Right cardiac atrium (tissue), 5 donors: Measurements from ENCODE around the gene MT1X. TPM values are rescaled to one million over a fixed set of nuclear protein-coding genes. Genes with fewer than 3 reads are reported as not detected.
"Not testable (repeated sequence)": the region's sequence is repeated elsewhere in the genome, so short reads cannot be mapped to it uniquely, and the experiment has no call there.

Source experiments
- ATAC-seq, 2 donors: fragments of 200-7000 bp; cut with Tn5 transposase; one replicate each; pipeline versions ENCODE4 v1.8.0 to v1.9.1; 2020; ENCODE audit warnings: moderate library complexity in 2 of 2, mild to moderate bottlenecking in 1 of 2
- DNase-seq, 3 donors: peaks; one replicate each; pipeline ENCODE4 v3.0.0-alpha.2; 2020
- H3K27ac ChIP-seq: one replicate; pipeline ENCODE4 v1.5.1; 2013; ENCODE audit warnings: mild to moderate bottlenecking, low read length, control low read depth, moderate library complexity
- H3K27me3 ChIP-seq: one replicate; pipeline ENCODE4 v1.6.1; 2013; ENCODE audit not compliant: control insufficient read depth, insufficient read depth
- H3K4me1 ChIP-seq: one replicate; pipeline ENCODE4 v1.6.1; 2013; ENCODE audit warnings: low read length; ENCODE audit not compliant: control insufficient read depth, insufficient read depth
- H3K4me3 ChIP-seq: one replicate; pipeline ENCODE4 v1.5.1; 2013; ENCODE audit warnings: low read length, control low read depth
- H3K9me3 ChIP-seq: one replicate; pipeline ENCODE4 v1.6.1; 2013; ENCODE audit warnings: low read length; ENCODE audit not compliant: control insufficient read depth
- WGBS: extraction: QIAGEN DNeasy Blood & Tissue Kit; methylation state at CpG from one replicate; pipeline ENCODE4 v1.1.7; 2013; 5-methylcytosine and 5-hydroxymethylcytosine counted together
- intact Hi-C, 4 donors: fragments of 100-400 bp; cut with DNase I; formaldehyde crosslinking; loops; one replicate each; pipeline versions ENCODE4 v1.11.0 to v1.14.0; 2022 to 2023
- polyA plus RNA-seq: library from polyadenylated mRNA; stranded (reverse); fragments of 200-250 nt; gene quantifications from one replicate; pipeline ENCODE4 v1.2.3, GENCODE V29; 2013
- total RNA-seq, 4 donors: library from RNA; stranded (reverse); fragmentation: NEBNext Ultra II Directional; extraction: Animal tissue kit (Norgen Biotek cat#: 25700); gene quantifications; one replicate each; pipeline ENCODE4 v1.2.1, GENCODE V29; 2021
- donor health status: healthy with polysubstance abuse.
- donor health status: DM: no; HTN: yes; CAD: no.
- donor health status: DM: no; HTN: no; CAD: no.
- donor health status: DM: no; HTN: yes; CAD: no; lungs with severe emphysema.
- donor health status: DM: yes; HTN: yes; CAD: no.

The MT1X gene
- total and polyA plus RNA-seq, 5 donors, result 75.7 to 367 (median 219) TPM

- Histone ChIP-seq H3K4me3 (no peak overlapping the region), H3K4me1 (peaks cover 3% of the 10 kb centered on the region), H3K27me3 (no peaks in the 10 kb centered on the region), H3K9me3 (no peaks in the 10 kb centered on the region), H3K27ac (no peak overlapping the region)
- intact Hi-C loops, result no loop called here
- ATAC-seq (no peak), DNase-seq (no peak)
- WGBS, result 57% methylated on average over 2 of the region's 2 CpGs
Measured at GRCh38 chr16:56670620-56670934, 11.7 kb upstream of the MT1X start.

- WGBS, result 53% methylated on average over 2 of the region's 2 CpGs
- H3K27me3 ChIP-seq, DNase-seq, ATAC-seq, H3K4me3 ChIP-seq, H3K9me3 ChIP-seq, H3K27ac ChIP-seq, intact Hi-C loops, H3K4me1 ChIP-seq: not testable (repeated sequence)
Measured at GRCh38 chr16:56671691-56672090, 10.6 kb upstream of the MT1X start.

GRCh38 chr16:56672171-56672570, 10.1 kb upstream of the MT1X start:
- not testable (repeated sequence) for DNase-seq, H3K27ac ChIP-seq

GRCh38 chr16:56672761-56673536, 9.3 kb upstream of the MT1X start:
- 88% methylated on average over 11 of the region's 11 CpGs for WGBS
- H3K27ac ChIP-seq, result no peak overlapping the region
- ATAC-seq (no peak), DNase-seq (no peak)
- intact Hi-C loops, result no loop called here
- H3K27me3 ChIP-seq, result no peaks in the 10 kb centered on the region
- no peaks in the 10 kb centered on the region for H3K9me3 ChIP-seq
- no peak overlapping the region for H3K4me3 ChIP-seq
- peaks cover 3% of the 10 kb centered on the region for H3K4me1 ChIP-seq

More at GRCh38 chr16:56672171-56672570, 10.1 kb upstream of the MT1X start:
- H3K27me3 ChIP-seq, ATAC-seq, H3K4me3 ChIP-seq, intact Hi-C loops, H3K9me3 ChIP-seq, H3K4me1 ChIP-seq: not testable (repeated sequence)
- 68% methylated on average over 3 of the region's 3 CpGs for WGBS

GRCh38 chr16:56673921-56674320, 8.3 kb upstream of the MT1X start:
- H3K9me3 ChIP-seq, result no peaks in the 10 kb centered on the region
- H3K27me3 ChIP-seq, result no peaks in the 10 kb centered on the region
- DNase-seq (no peak), ATAC-seq (peak; percentile 58 to 61)
- peaks cover 3% of the 10 kb centered on the region for H3K4me1 ChIP-seq
- intact Hi-C loops, result loop anchor here in 1 of 4 donors (2.0 kb wide), 1 partner anchor 29 kb away; no protein-coding TSS in a partner anchor
- no peak overlapping the region for H3K27ac ChIP-seq
- H3K4me3 ChIP-seq, result no peak overlapping the region
- WGBS, result 42% methylated on average over 12 of the region's 12 CpGs

- DNase-seq, H3K9me3 ChIP-seq, H3K4me1 ChIP-seq, H3K27ac ChIP-seq, ATAC-seq, H3K27me3 ChIP-seq, H3K4me3 ChIP-seq: not testable (repeated sequence)
- WGBS, result 87% methylated on average over 6 of the region's 6 CpGs
- intact Hi-C loops, result loop anchor here in 1 of 4 donors (2.0 kb wide), 1 partner anchor 28 kb away; no protein-coding TSS in a partner anchor
Measured at GRCh38 chr16:56674570-56674969, 7.7 kb upstream of the MT1X start.

- ATAC-seq, result peak in 1 of 2 donors; percentile 35
Measured at GRCh38 chr16:56675685-56676210, 6.5 kb upstream of the MT1X start.

GRCh38 chr16:56677474-56677873, 4.8 kb upstream of the MT1X start:
- intact Hi-C loops, result no loop called here
- no peak overlapping the region for H3K27ac ChIP-seq
- DNase-seq (no peak), ATAC-seq (no peak)
- 78% methylated on average over 3 of the region's 3 CpGs for WGBS
- no peak overlapping the region for H3K4me3 ChIP-seq
- H3K4me1 ChIP-seq, result no peaks in the 10 kb centered on the region
- no peaks in the 10 kb centered on the region for H3K27me3 ChIP-seq
- no peaks in the 10 kb centered on the region for H3K9me3 ChIP-seq

More at GRCh38 chr16:56675685-56676210, 6.5 kb upstream of the MT1X start:
- H3K9me3 ChIP-seq, result no peaks in the 10 kb centered on the region
- H3K27me3 ChIP-seq, result no peaks in the 10 kb centered on the region
- no peak for DNase-seq
- H3K4me1 ChIP-seq, result no peaks in the 10 kb centered on the region
- H3K4me3 ChIP-seq, result peak overlapping the region; percentile 14
- intact Hi-C loops, result loop anchor here in 1 of 4 donors (2.0 kb wide), 1 partner anchor 27 kb away; no protein-coding TSS in a partner anchor
- WGBS, result 6% methylated on average over 32 of the region's 32 CpGs
- H3K27ac ChIP-seq, result no peak overlapping the region

- H3K9me3 ChIP-seq, result no peaks in the 10 kb centered on the region
- H3K4me1 ChIP-seq, result peaks cover 10% of the 10 kb centered on the region
- 89% methylated on average over 3 of the region's 3 CpGs for WGBS
- no peak overlapping the region for H3K4me3 ChIP-seq
- no peaks in the 10 kb centered on the region for H3K27me3 ChIP-seq
- ATAC-seq, result no peak
- H3K27ac ChIP-seq, result peak overlapping the region; percentile 68
- intact Hi-C loops, result no loop called here
- DNase-seq, result no peak
Measured at GRCh38 chr16:56679078-56679730, 3.1 kb upstream of the MT1X start.

GRCh38 chr16:56679818-56680217, 2.5 kb upstream of the MT1X start:
- ATAC-seq, result peak in 1 of 2 donors; percentile 6

More at GRCh38 chr16:56679818-56680217, 2.5 kb upstream of the MT1X start:
- intact Hi-C loops, result no loop called here
- Histone ChIP-seq H3K4me1 (peaks cover 14% of the 10 kb centered on the region), H3K27ac (peak overlapping the region; percentile 68), H3K4me3 (no peak overlapping the region), H3K27me3 (no peaks in the 10 kb centered on the region), H3K9me3 (no peaks in the 10 kb centered on the region)
- no peak for DNase-seq
- WGBS, result 65% methylated on average over 6 of the region's 6 CpGs
